Measurements from ENCODE around the gene GPC6.

DNA sequence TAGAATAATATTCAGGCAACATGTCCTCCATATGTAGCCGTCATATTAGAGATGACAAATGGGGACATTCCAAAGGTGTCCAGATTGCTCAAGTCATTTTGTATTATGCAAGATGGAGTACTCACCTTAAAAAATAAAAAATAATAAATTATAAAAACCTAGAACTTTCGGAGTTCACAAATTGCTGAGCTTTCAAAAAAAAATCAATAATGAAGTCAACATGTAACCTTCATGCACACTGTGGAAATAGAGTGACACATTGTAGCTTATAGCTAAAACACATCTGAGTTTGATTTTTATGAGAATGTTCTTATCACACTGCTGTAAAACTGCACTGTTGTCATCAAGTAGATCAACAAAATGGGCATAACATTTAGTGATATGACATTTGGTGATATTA lies 411.2 kb downstream of the GPC6 start:
- TF ChIP-seq CTCF (IDR thresholded peaks at IDR 0.05; ENCODE audit: insufficient read depth, low read depth, low read length) (no peak), EZH2 (IDR thresholded peaks at IDR 0.05; ENCODE audit: insufficient read depth, low read length) (no peak)

Measured in astrocyte (in vitro differentiated cells and primary cell).